ENCODE measurements around the gene ADAMTS17.

DNA sequence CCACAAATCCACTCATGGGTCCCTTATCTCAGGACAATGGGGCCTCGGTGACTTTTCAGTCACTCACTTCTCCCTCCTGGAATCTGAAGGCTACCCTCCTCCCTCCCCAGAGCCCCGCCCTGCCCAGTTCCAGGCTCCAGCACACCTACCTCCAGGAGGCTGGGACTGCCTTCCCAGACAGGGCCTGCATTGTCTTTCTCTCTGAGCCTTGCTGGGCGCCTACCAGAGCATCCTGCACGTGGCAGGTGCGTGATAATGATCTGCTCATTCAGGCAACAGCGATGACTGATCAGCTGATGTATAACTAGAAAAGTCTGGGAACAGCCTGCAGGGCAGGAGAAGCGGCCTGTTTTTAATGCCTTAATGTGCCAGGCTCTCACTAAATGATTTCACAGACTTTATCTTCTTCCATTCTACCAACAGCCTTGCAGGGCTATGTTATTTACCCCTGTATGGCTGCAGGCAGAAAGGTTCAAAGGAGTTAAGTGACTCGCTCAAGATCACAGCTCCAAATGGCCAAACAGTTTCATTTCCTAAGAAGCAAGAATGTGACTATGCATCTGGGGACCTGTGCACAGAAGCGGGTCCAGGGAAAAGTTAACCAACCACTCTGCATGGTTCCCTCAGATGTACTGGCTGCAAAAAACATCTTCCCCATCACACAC, 6.3 kb downstream of the ADAMTS17 start:
- TF ChIP-seq, protein P1, sequence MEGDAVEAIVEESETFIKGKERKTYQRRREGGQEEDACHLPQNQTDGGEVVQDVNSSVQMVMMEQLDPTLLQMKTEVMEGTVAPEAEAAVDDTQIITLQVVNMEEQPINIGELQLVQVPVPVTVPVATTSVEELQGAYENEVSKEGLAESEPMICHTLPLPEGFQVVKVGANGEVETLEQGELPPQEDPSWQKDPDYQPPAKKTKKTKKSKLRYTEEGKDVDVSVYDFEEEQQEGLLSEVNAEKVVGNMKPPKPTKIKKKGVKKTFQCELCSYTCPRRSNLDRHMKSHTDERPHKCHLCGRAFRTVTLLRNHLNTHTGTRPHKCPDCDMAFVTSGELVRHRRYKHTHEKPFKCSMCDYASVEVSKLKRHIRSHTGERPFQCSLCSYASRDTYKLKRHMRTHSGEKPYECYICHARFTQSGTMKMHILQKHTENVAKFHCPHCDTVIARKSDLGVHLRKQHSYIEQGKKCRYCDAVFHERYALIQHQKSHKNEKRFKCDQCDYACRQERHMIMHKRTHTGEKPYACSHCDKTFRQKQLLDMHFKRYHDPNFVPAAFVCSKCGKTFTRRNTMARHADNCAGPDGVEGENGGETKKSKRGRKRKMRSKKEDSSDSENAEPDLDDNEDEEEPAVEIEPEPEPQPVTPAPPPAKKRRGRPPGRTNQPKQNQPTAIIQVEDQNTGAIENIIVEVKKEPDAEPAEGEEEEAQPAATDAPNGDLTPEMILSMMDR (IDR thresholded peaks at IDR 0.05) = no peak
- TF ChIP-seq POLR2A (IDR thresholded peaks at IDR 0.05) = no peak

Data from testis (tissue), 2 donors.